Eye (tissue), 1 donor: ENCODE results near the gene DOCK4.

Experiments
- DNase-seq: peaks from one replicate; pipeline ENCODE4 v3.0.0-alpha.2; 2015

The DOCK4 gene

GRCh38 chr7:111743244-111743847 is 462.9 kb downstream of the DOCK4 start:
- no peak for DNase-seq

GRCh38 chr7:111741811-111742240 is 464.4 kb downstream of the DOCK4 start:
- DNase-seq: peak; percentile 88

GRCh38 chr7:111740942-111741341 is 465.3 kb downstream of the DOCK4 start:
- no peak for DNase-seq

- no peak for DNase-seq
Measured at GRCh38 chr7:111736552-111736874, 469.7 kb downstream of the DOCK4 start.

- peak; percentile 93 for DNase-seq
Measured at GRCh38 chr7:111735661-111736551, 470.3 kb downstream of the DOCK4 start.

- DNase-seq: no peak
Measured at GRCh38 chr7:111734954-111735660, 471.1 kb downstream of the DOCK4 start.

- no peak for DNase-seq
Measured at GRCh38 chr7:111732923-111733322, 473.3 kb downstream of the DOCK4 start.

- DNase-seq: peak; percentile 55
Measured at GRCh38 chr7:111730476-111731300, 475.5 kb downstream of the DOCK4 start.

- no peak for DNase-seq
Measured at GRCh38 chr7:111730057-111730456, 476.1 kb downstream of the DOCK4 start.

- DNase-seq: no peak
Measured at GRCh38 chr7:111729483-111729882, 476.7 kb downstream of the DOCK4 start.

GRCh38 chr7:111728635-111728995 is 477.6 kb downstream of the DOCK4 start:
- DNase-seq: no peak

- DNase-seq: peak; percentile 39
Measured at GRCh38 chr7:111727905-111728634, 478.1 kb downstream of the DOCK4 start.

GRCh38 chr7:111718886-111719285 is 487.3 kb downstream of the DOCK4 start:
- DNase-seq: no peak

GRCh38 chr7:111711426-111712065 is 494.7 kb downstream of the DOCK4 start:
- DNase-seq: peak; percentile 71

- DNase-seq: no peak
Measured at GRCh38 chr7:111710839-111711380, 495.3 kb downstream of the DOCK4 start.

- DNase-seq: no peak
Measured at GRCh38 chr7:111708072-111708471, 498.1 kb downstream of the DOCK4 start.

- no peak for DNase-seq
Measured at GRCh38 chr7:111705807-111706206, 500.4 kb downstream of the DOCK4 start.

GRCh38 chr7:111697771-111698170 is 508.4 kb downstream of the DOCK4 start:
- DNase-seq: no peak

- DNase-seq: no peak
Measured at GRCh38 chr7:111694376-111694775, 511.8 kb downstream of the DOCK4 start.

- no peak for DNase-seq
Measured at GRCh38 chr7:111690364-111691111, 515.7 kb downstream of the DOCK4 start.

- no peak for DNase-seq
Measured at GRCh38 chr7:111685349-111685748, 520.9 kb downstream of the DOCK4 start.
